ENCODE data around the gene AKR1C1.
"Not testable (repeated sequence)": the region's sequence is repeated elsewhere in the genome, so short reads cannot be mapped to it uniquely, and the experiment has no call there.

AKR1C1 gene

GRCh38 chr10:5019770-5020612, 56.8 kb downstream of the AKR1C1 start:
- not testable (repeated sequence) for H3K4me3 ChIP-seq (ENCODE audit: low read depth, low read length); H4K12ac ChIP-seq (ENCODE audit: low read depth, low read length); H3K4me1 ChIP-seq (ENCODE audit: control insufficient read depth in 1 of 2, insufficient read depth in 2 of 2, low read length in 2 of 2); H2BK5ac ChIP-seq (ENCODE audit: low read depth, low read length, poor library complexity); H4K91ac ChIP-seq (ENCODE audit: low read depth, low read length); H3K79me1 ChIP-seq (ENCODE audit: low read length); DNase-seq; H3K14ac ChIP-seq (ENCODE audit: low read length); H2BK12ac ChIP-seq (ENCODE audit: low read length); H2AK5ac ChIP-seq (ENCODE audit: low read length); H3K27ac ChIP-seq (ENCODE audit: low read depth, low read length); H3K36me3 ChIP-seq (ENCODE audit: control insufficient read depth in 1 of 2, insufficient read depth in 2 of 2, low read length in 2 of 2); H4K8ac ChIP-seq (ENCODE audit: low read depth, low read length); H3K4me2 ChIP-seq (ENCODE audit: low read length); H2AFZ ChIP-seq (ENCODE audit: insufficient read depth, low read length, poor library complexity); H3K9ac ChIP-seq (ENCODE audit: low read length); H3K79me2 ChIP-seq (ENCODE audit: control insufficient read depth, insufficient read depth, low read length, poor library complexity); H3K4ac ChIP-seq (ENCODE audit: low read depth, low read length); H2BK120ac ChIP-seq (ENCODE audit: insufficient read depth, low read length, poor library complexity); H3K9me3 ChIP-seq (ENCODE audit: insufficient read depth, low read depth, low read length); H3K18ac ChIP-seq (ENCODE audit: low read length); H3K23ac ChIP-seq (ENCODE audit: low read length); H3K27me3 ChIP-seq (ENCODE audit: insufficient read depth, low read length)
- no CpG with 5 or more reads among the region's 6 CpGs for WGBS (ENCODE audit: extremely low coverage, insufficient coverage, insufficient read length)

- DNase-seq; H3K4ac ChIP-seq (ENCODE audit: low read depth, low read length); H3K4me2 ChIP-seq (ENCODE audit: low read length); H3K14ac ChIP-seq (ENCODE audit: low read length); H2BK120ac ChIP-seq (ENCODE audit: insufficient read depth, low read length, poor library complexity); H3K4me1 ChIP-seq (ENCODE audit: control insufficient read depth in 1 of 2, insufficient read depth in 2 of 2, low read length in 2 of 2); H2AFZ ChIP-seq (ENCODE audit: insufficient read depth, low read length, poor library complexity); H2AK5ac ChIP-seq (ENCODE audit: low read length); H3K27ac ChIP-seq (ENCODE audit: low read depth, low read length); H3K36me3 ChIP-seq (ENCODE audit: control insufficient read depth in 1 of 2, insufficient read depth in 2 of 2, low read length in 2 of 2); H3K9ac ChIP-seq (ENCODE audit: low read length); H3K18ac ChIP-seq (ENCODE audit: low read length); H2BK12ac ChIP-seq (ENCODE audit: low read length); H2BK5ac ChIP-seq (ENCODE audit: low read depth, low read length, poor library complexity); H3K9me3 ChIP-seq (ENCODE audit: insufficient read depth, low read depth, low read length); H4K91ac ChIP-seq (ENCODE audit: low read depth, low read length); H3K27me3 ChIP-seq (ENCODE audit: insufficient read depth, low read length); H4K8ac ChIP-seq (ENCODE audit: low read depth, low read length); H3K4me3 ChIP-seq (ENCODE audit: low read depth, low read length); H4K12ac ChIP-seq (ENCODE audit: low read depth, low read length); H3K79me2 ChIP-seq (ENCODE audit: control insufficient read depth, insufficient read depth, low read length, poor library complexity); H3K23ac ChIP-seq (ENCODE audit: low read length); H3K79me1 ChIP-seq (ENCODE audit: low read length): not testable (repeated sequence)
- no CpG with 5 or more reads among the region's 10 CpGs for WGBS (ENCODE audit: extremely low coverage, insufficient coverage, insufficient read length)
These were observed 58.5 kb downstream of the AKR1C1 start for GRCh38 chr10:5021624-5022290.

- no peak overlapping the region for H3K4ac ChIP-seq (ENCODE audit: low read depth, low read length)
- no peak overlapping the region for H3K23ac ChIP-seq (ENCODE audit: low read length)
- H3K36me3 ChIP-seq (ENCODE audit: control insufficient read depth in 1 of 2, insufficient read depth in 2 of 2, low read length in 2 of 2) = no peaks in the 10 kb centered on the region
- peaks cover 0 to 2% of the 10 kb centered on the region in 2 experiments for H3K4me1 ChIP-seq (ENCODE audit: control insufficient read depth in 1 of 2, insufficient read depth in 2 of 2, low read length in 2 of 2)
- no peak overlapping the region for H4K12ac ChIP-seq (ENCODE audit: low read depth, low read length)
- H4K91ac ChIP-seq (ENCODE audit: low read depth, low read length) = no peak overlapping the region
- H4K8ac ChIP-seq (ENCODE audit: low read depth, low read length) = no peak overlapping the region
- H2AFZ ChIP-seq (ENCODE audit: insufficient read depth, low read length, poor library complexity) = no peak overlapping the region
- no peak overlapping the region for H2BK5ac ChIP-seq (ENCODE audit: low read depth, low read length, poor library complexity)
- DNase-seq = no peak
- no peak overlapping the region for H2BK12ac ChIP-seq (ENCODE audit: low read length)
- no peaks in the 10 kb centered on the region for H3K79me1 ChIP-seq (ENCODE audit: low read length)
- no peak overlapping the region for H3K27ac ChIP-seq (ENCODE audit: low read depth, low read length)
- no peaks in the 10 kb centered on the region for H3K27me3 ChIP-seq (ENCODE audit: insufficient read depth, low read length)
- H2BK120ac ChIP-seq (ENCODE audit: insufficient read depth, low read length, poor library complexity) = no peak overlapping the region
- H3K4me3 ChIP-seq (ENCODE audit: low read depth, low read length) = no peak overlapping the region
- no peak overlapping the region for H3K4me2 ChIP-seq (ENCODE audit: low read length)
- H3K9me3 ChIP-seq (ENCODE audit: insufficient read depth, low read depth, low read length) = peaks cover 2% of the 10 kb centered on the region
- H3K9ac ChIP-seq (ENCODE audit: low read length) = no peak overlapping the region
- H3K79me2 ChIP-seq (ENCODE audit: control insufficient read depth, insufficient read depth, low read length, poor library complexity) = no peaks in the 10 kb centered on the region
- no peak overlapping the region for H3K18ac ChIP-seq (ENCODE audit: low read length)
- H3K14ac ChIP-seq (ENCODE audit: low read length) = no peak overlapping the region
- no peak overlapping the region for H2AK5ac ChIP-seq (ENCODE audit: low read length)
- no CpG with 5 or more reads among the region's 4 CpGs for WGBS (ENCODE audit: extremely low coverage, insufficient coverage, insufficient read length)
These were observed 60.1 kb downstream of the AKR1C1 start for GRCh38 chr10:5023177-5023805.

- not testable (repeated sequence) for H3K4me1 ChIP-seq (ENCODE audit: control insufficient read depth in 1 of 2, insufficient read depth in 2 of 2, low read length in 2 of 2); H3K27ac ChIP-seq (ENCODE audit: low read depth, low read length); H3K79me2 ChIP-seq (ENCODE audit: control insufficient read depth, insufficient read depth, low read length, poor library complexity); H4K91ac ChIP-seq (ENCODE audit: low read depth, low read length); H3K4ac ChIP-seq (ENCODE audit: low read depth, low read length); H3K14ac ChIP-seq (ENCODE audit: low read length); H3K4me3 ChIP-seq (ENCODE audit: low read depth, low read length); DNase-seq; H3K18ac ChIP-seq (ENCODE audit: low read length); H3K36me3 ChIP-seq (ENCODE audit: control insufficient read depth in 1 of 2, insufficient read depth in 2 of 2, low read length in 2 of 2); H2AFZ ChIP-seq (ENCODE audit: insufficient read depth, low read length, poor library complexity); H3K79me1 ChIP-seq (ENCODE audit: low read length); H2AK5ac ChIP-seq (ENCODE audit: low read length); H2BK120ac ChIP-seq (ENCODE audit: insufficient read depth, low read length, poor library complexity); H3K4me2 ChIP-seq (ENCODE audit: low read length); H3K27me3 ChIP-seq (ENCODE audit: insufficient read depth, low read length); H3K9me3 ChIP-seq (ENCODE audit: insufficient read depth, low read depth, low read length); H3K9ac ChIP-seq (ENCODE audit: low read length); H2BK12ac ChIP-seq (ENCODE audit: low read length); H3K23ac ChIP-seq (ENCODE audit: low read length); H2BK5ac ChIP-seq (ENCODE audit: low read depth, low read length, poor library complexity); H4K8ac ChIP-seq (ENCODE audit: low read depth, low read length); H4K12ac ChIP-seq (ENCODE audit: low read depth, low read length)
These were observed 62.3 kb downstream of the AKR1C1 start for GRCh38 chr10:5025461-5025881.

All from trophoblast cell (in vitro differentiated cells and primary cell).